ENCODE results near the gene SPTB. TPM values are rescaled to one million over a fixed set of nuclear protein-coding genes. Genes with fewer than 3 reads are reported as not detected.
A peak's percentile ranks its signal among the peaks of the same experiment; 100 is the strongest.

The SPTB gene
- total and polyA plus RNA-seq, 7 donors = 0.49 to 2.9 (median 1.3) TPM; not detected in 1

GRCh38 chr14:64711039-64711438 is 168.7 kb downstream of the SPTB start:
- no peak overlapping the region for H3K4me3 ChIP-seq
- WGBS, 2 donors = 85 to 87% methylated on average over 5 of the region's 5 CpGs
- DNase-seq = peak; percentile 69

GRCh38 chr14:64709126-64709525 is 170.6 kb downstream of the SPTB start:
- intact Hi-C loops (cut with DNase I) = loop anchor here (5.0 kb wide), 1 partner anchor 207 kb away; the partner anchor contains the start of genes ZBTB1 and ZBTB25
- WGBS, 2 donors = 73 to 88% methylated on average over 5 of the region's 5 CpGs
- peak overlapping the region in 2 of 4 donors; percentile 20 to 23 for H3K4me3 ChIP-seq
- DNase-seq = peak; percentile 50
- no peaks in the 10 kb centered on the region for H3K27me3 ChIP-seq
- H3K36me3 ChIP-seq = no peaks in the 10 kb centered on the region
- no peaks in the 10 kb centered on the region for H3K9me3 ChIP-seq
- H3K4me1 ChIP-seq = peaks cover 0 to 67% (median 64%) of the 10 kb centered on the region in 4 donors
- H3K27ac ChIP-seq = peak overlapping the region; percentile 86 to 95 (median 92)
- no peak for TF ChIP-seq CTCF (IDR thresholded peaks at IDR 0.05)
- TF ChIP-seq EP300 (IDR thresholded peaks at IDR 0.05) = no peak
- TF ChIP-seq POLR2AphosphoS5 (IDR thresholded peaks at IDR 0.05) = no peak
- TF ChIP-seq POLR2A (IDR thresholded peaks at IDR 0.05) = no peak

More at GRCh38 chr14:64711039-64711438, 168.7 kb downstream of the SPTB start:
- TF ChIP-seq CTCF (IDR thresholded peaks at IDR 0.05) (no peak), POLR2AphosphoS5 (IDR thresholded peaks at IDR 0.05) (peak in 1 of 4 donors; percentile 1)
- no peaks in the 10 kb centered on the region for H3K27me3 ChIP-seq
- H3K36me3 ChIP-seq = no peaks in the 10 kb centered on the region
- H3K9me3 ChIP-seq = no peaks in the 10 kb centered on the region
- H3K4me1 ChIP-seq = peaks cover 0 to 80% (median 75%) of the 10 kb centered on the region in 4 donors
- H3K27ac ChIP-seq = peak overlapping the region; percentile 27 to 95 (median 92)
- intact Hi-C loops (cut with DNase I) = no loop called here

GRCh38 chr14:64708148-64709004 is 171.3 kb downstream of the SPTB start:
- H3K27ac ChIP-seq = peak overlapping the region; percentile 86 to 95 (median 92)
- peaks cover 0 to 74% (median 70%) of the 10 kb centered on the region in 4 donors for H3K4me1 ChIP-seq
- WGBS, 2 donors = 35 to 51% methylated on average over 18 of the region's 18 CpGs

GRCh38 chr14:64707661-64708060 is 172.0 kb downstream of the SPTB start:
- Histone ChIP-seq H3K4me1 (peaks cover 0 to 80% (median 76%) of the 10 kb centered on the region in 4 donors), H3K27me3 (no peaks in the 10 kb centered on the region), H3K36me3 (no peaks in the 10 kb centered on the region), H3K4me3 (peak overlapping the region in 1 of 4 donors; percentile 23), H3K9me3 (no peaks in the 10 kb centered on the region), H3K27ac (peak overlapping the region; percentile 86 to 95 (median 92))
- WGBS, 2 donors = 47 to 69% methylated on average over 7 of the region's 7 CpGs
- peak; percentile 38 for DNase-seq
- peak in 1 of 4 donors; percentile 26 for TF ChIP-seq POLR2AphosphoS5 (IDR thresholded peaks at IDR 0.05)
- no peak for TF ChIP-seq POLR2A (IDR thresholded peaks at IDR 0.05)
- intact Hi-C loops (cut with DNase I) = loop anchor here (5.0 kb wide), 1 partner anchor 205 kb away; the partner anchor contains the start of genes ZBTB1 and ZBTB25

More at GRCh38 chr14:64708148-64709004, 171.3 kb downstream of the SPTB start:
- peak overlapping the region in 2 of 4 donors; percentile 20 to 23 for H3K4me3 ChIP-seq
- peak; percentile 77 for DNase-seq
- TF ChIP-seq EP300 (IDR thresholded peaks at IDR 0.05) (no peak), POLR2AphosphoS5 (IDR thresholded peaks at IDR 0.05) (no peak), CTCF (IDR thresholded peaks at IDR 0.05) (no peak), POLR2A (IDR thresholded peaks at IDR 0.05) (no peak)
- intact Hi-C loops (cut with DNase I) = loop anchor here (5.0 kb wide), 1 partner anchor 206 kb away; the partner anchor contains the start of genes ZBTB1 and ZBTB25
- no peaks in the 10 kb centered on the region for H3K9me3 ChIP-seq
- no peaks in the 10 kb centered on the region for H3K27me3 ChIP-seq
- no peaks in the 10 kb centered on the region for H3K36me3 ChIP-seq

All from sigmoid colon (tissue), 7 donors.